ENCODE results near the gene ZDHHC6.

- TF ChIP-seq SP1 (IDR thresholded peaks at IDR 0.05) (no peak), HDGF (IDR thresholded peaks at IDR 0.05; ENCODE audit: borderline replicate concordance) (no peak), BHLHE40 (IDR thresholded peaks at IDR 0.05; ENCODE audit: borderline replicate concordance) (no peak), FOXM1 (IDR thresholded peaks at IDR 0.05; ENCODE audit: borderline replicate concordance) (no peak), NFRKB (IDR thresholded peaks at IDR 0.05) (no peak), LEF1 (IDR thresholded peaks at IDR 0.05; ENCODE audit: borderline replicate concordance) (no peak), ZNF384 (IDR thresholded peaks at IDR 0.05) (no peak), ELF4 (IDR thresholded peaks at IDR 0.05) (no peak), FOXK2 (IDR thresholded peaks at IDR 0.05) (no peak), PKNOX1 (IDR thresholded peaks at IDR 0.05) (no peak), CTBP1 (IDR thresholded peaks at IDR 0.05; ENCODE audit: borderline replicate concordance) (no peak), SUZ12 (IDR thresholded peaks at IDR 0.05) (no peak)
Observed at GRCh38 chr10:112394475-112394875, 52.2 kb downstream of the ZDHHC6 start.

Data from HEK293T (cell line).